ENCODE data around the gene ADAM15.
A peak's percentile ranks its signal among the peaks of the same experiment; 100 is the strongest.

Gene ADAM15

GRCh38 chr1:155016231-155016831, 34.8 kb upstream of the ADAM15 start:
- H3K4me1 ChIP-seq, result peaks cover 13% of the 10 kb centered on the region
- DNase-seq (ENCODE audit: low spot score in 2 of 2), result no peak
- H3K9me3 ChIP-seq, result no peaks in the 10 kb centered on the region
- in situ Hi-C loops (cut with MboI; ENCODE audit: low sequenced_read_pairs), result no loop called here
- H3K36me3 ChIP-seq (replicated peaks), result peaks cover 29% of the 10 kb centered on the region
- H3K4me3 ChIP-seq, result no peak overlapping the region
- no peaks in the 10 kb centered on the region for H3K27me3 ChIP-seq (ENCODE audit: low read depth)

DNA sequence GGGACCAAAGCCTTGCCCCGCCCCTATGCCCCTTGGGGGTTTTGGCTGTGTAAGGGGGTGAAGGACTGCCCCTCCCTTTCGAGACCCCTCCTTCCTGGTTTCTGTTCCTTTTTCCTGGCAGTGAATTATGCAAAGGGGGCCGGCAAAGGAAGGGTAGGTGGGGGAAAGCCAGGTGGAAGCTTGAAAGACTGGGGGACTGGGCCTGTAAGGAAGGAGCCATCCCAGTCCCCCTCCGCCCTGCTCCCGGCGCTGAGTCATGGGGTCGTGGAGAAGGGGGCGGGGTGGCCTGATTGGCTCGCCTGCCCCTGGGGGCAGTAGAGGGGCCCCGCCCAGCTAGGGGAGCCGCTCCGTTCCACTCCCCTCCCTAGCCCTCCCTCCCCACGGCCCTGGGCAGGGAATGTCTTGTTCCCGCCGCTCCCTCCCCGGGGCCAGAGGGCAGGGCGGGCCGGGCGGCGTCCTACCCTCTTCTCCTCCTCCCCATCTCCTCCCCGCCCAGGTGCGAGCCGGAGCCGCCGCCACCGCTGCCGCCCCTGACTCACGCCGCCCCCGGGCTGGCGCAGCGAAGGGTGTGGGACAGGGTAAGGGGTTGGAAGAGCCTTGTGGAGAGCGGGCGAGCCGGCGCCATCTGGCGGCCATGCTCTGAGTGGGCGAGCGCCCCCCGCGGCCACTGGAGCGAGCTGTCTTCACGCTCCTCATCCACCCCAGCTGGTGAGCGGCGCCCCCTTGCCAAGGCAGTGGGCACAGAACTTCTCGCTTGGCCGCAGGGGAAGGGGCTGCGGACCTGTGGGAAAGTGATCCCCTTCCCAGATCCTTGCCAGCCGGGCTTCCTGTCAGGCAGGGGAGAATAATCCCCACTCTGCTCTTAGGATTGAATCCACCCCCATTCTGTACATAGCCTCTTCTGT, 33.8 kb upstream of the ADAM15 start:
- DNase-seq (ENCODE audit: low spot score in 2 of 2), result peak; percentile 85 to 95
- Histone ChIP-seq H3K4me1 (peaks cover 9% of the 10 kb centered on the region), H3K9me3 (no peaks in the 10 kb centered on the region), H3K36me3 (replicated peaks) (peaks cover 29% of the 10 kb centered on the region), H3K4me3 (peak overlapping the region; percentile 26), H3K27me3 (ENCODE audit: low read depth) (no peaks in the 10 kb centered on the region)
- in situ Hi-C loops (cut with MboI; ENCODE audit: low sequenced_read_pairs), result no loop called here

GRCh38 chr1:155017946-155018316, 33.2 kb upstream of the ADAM15 start:
- Histone ChIP-seq H3K4me1 (peaks cover 9% of the 10 kb centered on the region), H3K9me3 (no peaks in the 10 kb centered on the region), H3K36me3 (replicated peaks) (peaks cover 29% of the 10 kb centered on the region), H3K4me3 (peak overlapping the region; percentile 26; the same call in 1 of the 2 replicates), H3K27me3 (ENCODE audit: low read depth) (no peaks in the 10 kb centered on the region)
- DNase-seq (ENCODE audit: low spot score in 2 of 2), result no peak
- in situ Hi-C loops (cut with MboI; ENCODE audit: low sequenced_read_pairs), result no loop called here

DNA sequence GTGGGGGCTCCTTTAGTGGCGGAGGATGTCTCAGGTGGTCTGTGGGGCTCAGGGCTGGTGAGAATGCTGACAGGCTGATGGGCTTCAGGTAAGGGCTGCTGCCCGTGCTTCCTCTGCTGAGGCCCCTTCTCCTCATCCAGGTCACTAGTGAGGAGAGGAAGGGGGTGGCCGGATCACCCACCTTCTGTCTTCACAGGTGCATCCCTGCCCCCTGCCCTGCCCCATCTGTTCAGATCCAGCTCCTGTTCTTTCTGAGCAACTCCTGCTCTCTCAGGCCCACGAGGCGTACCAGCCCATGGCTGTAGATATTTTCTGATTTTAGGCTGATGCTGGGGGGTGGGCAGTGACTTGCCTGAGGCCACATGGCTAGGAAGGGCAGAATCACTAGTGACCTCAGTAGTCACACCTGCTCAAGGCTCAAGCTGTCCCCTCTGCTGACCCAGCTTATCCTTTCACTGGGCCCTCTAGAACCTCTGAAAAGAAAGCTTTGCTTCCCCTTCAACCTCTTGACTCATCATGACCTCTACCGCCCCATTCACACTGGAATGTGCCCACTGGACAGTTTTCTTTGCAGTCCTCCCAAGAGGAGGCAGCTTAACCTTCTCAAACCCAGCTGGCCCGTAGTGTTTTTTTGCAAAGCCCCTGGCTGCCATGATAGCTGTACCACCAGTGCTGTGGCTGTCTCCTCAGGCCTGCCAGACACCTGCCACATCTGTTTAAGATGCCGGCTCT, 32.3 kb upstream of the ADAM15 start:
- no peaks in the 10 kb centered on the region for H3K27me3 ChIP-seq (ENCODE audit: low read depth)
- no peak for DNase-seq (ENCODE audit: low spot score in 2 of 2)
- no peak overlapping the region for H3K4me3 ChIP-seq
- no peaks in the 10 kb centered on the region for H3K9me3 ChIP-seq
- peaks cover 9% of the 10 kb centered on the region for H3K4me1 ChIP-seq
- in situ Hi-C loops (cut with MboI; ENCODE audit: low sequenced_read_pairs), result no loop called here
- H3K36me3 ChIP-seq (replicated peaks), result peaks cover 29% of the 10 kb centered on the region

- Histone ChIP-seq H3K9me3 (no peaks in the 10 kb centered on the region), H3K36me3 (replicated peaks) (peaks cover 22% of the 10 kb centered on the region), H3K27me3 (ENCODE audit: low read depth) (no peaks in the 10 kb centered on the region), H3K4me1 (peaks cover 9% of the 10 kb centered on the region), H3K4me3 (no peak overlapping the region)
- in situ Hi-C loops (cut with MboI; ENCODE audit: low sequenced_read_pairs), result loop anchor here (10.0 kb wide), 1 partner anchor 65 kb away; no protein-coding TSS in a partner anchor
- no peak for DNase-seq (ENCODE audit: low spot score in 2 of 2)
Measured at GRCh38 chr1:155019377-155020245, 31.5 kb upstream of the ADAM15 start.

DNA sequence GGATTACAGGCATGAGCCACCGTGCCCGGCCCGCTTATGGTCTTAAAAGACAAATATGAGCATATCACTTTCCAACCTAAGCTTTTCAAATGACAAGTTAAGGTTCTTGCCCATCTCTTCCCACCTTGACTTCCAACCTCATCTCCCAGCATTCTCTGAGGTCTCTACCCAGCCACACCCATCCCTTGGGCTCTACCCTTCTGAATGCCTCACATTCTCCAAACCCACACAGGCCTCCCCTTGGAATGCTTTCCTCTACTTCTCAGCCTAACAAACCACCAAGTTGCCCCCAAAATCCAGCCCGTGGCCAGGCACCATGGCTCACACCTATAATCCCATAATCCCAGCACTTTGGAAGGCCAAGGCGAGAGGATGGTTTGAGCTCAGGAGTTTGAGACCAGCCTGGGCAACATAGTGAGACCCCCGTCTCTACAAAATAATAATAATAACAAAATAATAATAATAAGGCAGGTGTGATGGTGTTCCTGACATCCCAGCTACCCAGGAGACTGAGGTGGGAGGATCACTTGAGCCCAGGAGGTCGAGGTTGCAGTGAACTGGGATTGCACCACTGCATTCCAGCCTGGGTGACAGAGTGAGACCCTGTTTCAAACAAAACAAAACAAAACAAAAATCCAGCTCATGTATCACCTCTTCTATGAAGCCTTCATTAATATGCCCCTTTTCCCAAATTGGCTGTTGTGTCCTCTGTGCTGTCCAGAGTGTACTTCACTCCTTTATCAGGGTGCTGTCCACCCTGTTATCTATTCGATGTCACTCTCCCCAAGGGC, 28.8 kb upstream of the ADAM15 start:
- in situ Hi-C loops (cut with MboI; ENCODE audit: low sequenced_read_pairs), result loop anchor here (10.0 kb wide), 1 partner anchor 62 kb away; no protein-coding TSS in a partner anchor
- Histone ChIP-seq H3K36me3 (replicated peaks) (no peaks in the 10 kb centered on the region), H3K4me1 (peaks cover 3% of the 10 kb centered on the region), H3K27me3 (ENCODE audit: low read depth) (no peaks in the 10 kb centered on the region), H3K9me3 (no peaks in the 10 kb centered on the region), H3K4me3 (no peak overlapping the region)
- no peak for DNase-seq (ENCODE audit: low spot score in 2 of 2)

- H3K4me3 ChIP-seq, result no peak overlapping the region
Measured at GRCh38 chr1:155022927-155023236, 28.2 kb upstream of the ADAM15 start.

GRCh38 chr1:155023627-155024026, 27.5 kb upstream of the ADAM15 start:
- Histone ChIP-seq H3K4me1 (no peaks in the 10 kb centered on the region), H3K36me3 (replicated peaks) (no peaks in the 10 kb centered on the region), H3K4me3 (no peak overlapping the region), H3K27me3 (ENCODE audit: low read depth) (no peaks in the 10 kb centered on the region), H3K9me3 (no peaks in the 10 kb centered on the region)
- in situ Hi-C loops (cut with MboI; ENCODE audit: low sequenced_read_pairs), result loop anchor here (10.0 kb wide), 1 partner anchor 61 kb away; no protein-coding TSS in a partner anchor
- DNase-seq (ENCODE audit: low spot score in 2 of 2), result no peak

More at GRCh38 chr1:155022927-155023236, 28.2 kb upstream of the ADAM15 start:
- in situ Hi-C loops (cut with MboI; ENCODE audit: low sequenced_read_pairs), result loop anchor here (10.0 kb wide), 1 partner anchor 62 kb away; no protein-coding TSS in a partner anchor
- H3K36me3 ChIP-seq (replicated peaks), result no peaks in the 10 kb centered on the region
- no peak for DNase-seq (ENCODE audit: low spot score in 2 of 2)
- H3K9me3 ChIP-seq, result no peaks in the 10 kb centered on the region
- no peaks in the 10 kb centered on the region for H3K27me3 ChIP-seq (ENCODE audit: low read depth)
- H3K4me1 ChIP-seq, result no peaks in the 10 kb centered on the region; the same call in 1 of the 2 replicates

DNA sequence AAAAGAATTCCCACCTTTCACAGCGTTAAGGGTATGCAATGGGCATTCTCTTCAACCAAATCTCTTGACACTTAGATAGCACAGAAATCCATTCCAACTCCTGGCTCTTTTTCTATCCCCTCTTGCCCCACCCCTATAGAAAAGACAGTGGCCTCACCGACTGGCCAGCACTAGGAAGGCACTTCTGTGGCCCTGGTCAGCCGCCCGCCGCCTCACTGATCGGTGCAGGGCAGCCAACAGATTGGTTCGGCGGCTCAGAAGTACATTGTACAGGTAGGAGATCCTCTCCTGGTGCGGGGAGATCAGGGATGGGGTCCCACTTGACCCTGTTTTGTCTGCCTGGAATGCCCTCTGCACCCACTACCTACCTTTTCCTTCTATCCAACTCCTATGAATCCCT, 26.8 kb upstream of the ADAM15 start:
- no peaks in the 10 kb centered on the region for H3K27me3 ChIP-seq (ENCODE audit: low read depth)
- DNase-seq (ENCODE audit: low spot score in 2 of 2), result no peak
- in situ Hi-C loops (cut with MboI; ENCODE audit: low sequenced_read_pairs), result loop anchor here (10.0 kb wide), 1 partner anchor 60 kb away; no protein-coding TSS in a partner anchor
- no peaks in the 10 kb centered on the region for H3K36me3 ChIP-seq (replicated peaks)
- no peaks in the 10 kb centered on the region for H3K4me1 ChIP-seq
- no peaks in the 10 kb centered on the region for H3K9me3 ChIP-seq
- H3K4me3 ChIP-seq, result no peak overlapping the region

- H3K36me3 ChIP-seq (replicated peaks), result no peaks in the 10 kb centered on the region
- H3K9me3 ChIP-seq, result no peaks in the 10 kb centered on the region
- H3K4me3 ChIP-seq, result no peak overlapping the region
- H3K4me1 ChIP-seq, result no peaks in the 10 kb centered on the region
- no peaks in the 10 kb centered on the region for H3K27me3 ChIP-seq (ENCODE audit: low read depth)
- no peak for DNase-seq (ENCODE audit: low spot score in 2 of 2)
- in situ Hi-C loops (cut with MboI; ENCODE audit: low sequenced_read_pairs), result loop anchor here (10.0 kb wide), 1 partner anchor 59 kb away; no protein-coding TSS in a partner anchor
Measured at GRCh38 chr1:155026154-155026553, 25.0 kb upstream of the ADAM15 start.

DNA sequence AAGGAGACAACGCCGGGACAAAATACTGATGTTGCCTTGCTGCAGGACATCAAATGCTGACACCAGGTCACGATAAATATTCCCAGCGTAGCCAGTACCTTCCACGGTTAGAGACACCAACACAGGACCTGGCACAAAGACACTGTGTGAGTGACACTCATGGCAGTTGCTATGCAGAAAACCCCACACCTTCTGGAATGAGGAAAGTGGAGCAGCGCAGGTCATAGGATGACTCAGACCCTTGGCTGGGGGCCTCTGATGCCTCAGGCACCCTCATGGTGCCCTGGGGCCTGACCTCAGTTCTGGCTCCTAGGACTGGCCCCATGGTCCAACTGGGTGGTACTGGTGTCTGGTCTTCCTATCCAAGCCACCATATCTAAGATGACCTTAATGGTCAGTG, 24.5 kb upstream of the ADAM15 start:
- H3K36me3 ChIP-seq (replicated peaks), result no peaks in the 10 kb centered on the region
- in situ Hi-C loops (cut with MboI; ENCODE audit: low sequenced_read_pairs), result loop anchor here (10.0 kb wide), 1 partner anchor 58 kb away; no protein-coding TSS in a partner anchor
- no peaks in the 10 kb centered on the region for H3K4me1 ChIP-seq
- H3K27me3 ChIP-seq (ENCODE audit: low read depth), result no peaks in the 10 kb centered on the region
- no peak overlapping the region for H3K4me3 ChIP-seq
- no peaks in the 10 kb centered on the region for H3K9me3 ChIP-seq
- no peak for DNase-seq (ENCODE audit: low spot score in 2 of 2)

- in situ Hi-C loops (cut with MboI; ENCODE audit: low sequenced_read_pairs), result loop anchor here (10.0 kb wide), 1 partner anchor 55 kb away; no protein-coding TSS in a partner anchor
- no peak for DNase-seq (ENCODE audit: low spot score in 2 of 2)
- Histone ChIP-seq H3K9me3 (no peaks in the 10 kb centered on the region), H3K27me3 (ENCODE audit: low read depth) (no peaks in the 10 kb centered on the region), H3K4me1 (no peaks in the 10 kb centered on the region), H3K36me3 (replicated peaks) (no peaks in the 10 kb centered on the region), H3K4me3 (no peak overlapping the region)
Measured at GRCh38 chr1:155029513-155030242, 21.4 kb upstream of the ADAM15 start.

Measured in HAP-1 (cell line).